Epithelial cell of proximal tubule (primary cell): ENCODE data around the gene COL5A1. TPM values are rescaled to one million over a fixed set of nuclear protein-coding genes. Genes with fewer than 3 reads are reported as not detected.

Experiments used
- DNase-seq: peaks from one replicate; pipeline ENCODE4 v3.0.0-alpha.2; 2011; ENCODE audit warnings: low read depth
- H3K4me3 ChIP-seq: 2 replicates; pipeline ENCODE4 v1.5.1; 2011; ENCODE audit warnings: low read depth, mild to moderate bottlenecking, low read length
- total RNA-seq: library from RNA; depleted of rRNA; stranded (reverse); fragments of >200 nt; gene quantifications from 2 replicates; pipeline ENCODE4 v1.2.3, GENCODE V29; 2015
- TF ChIP-seq, protein P1 (sequence below): conservative IDR thresholded peaks from 2 replicates; pipeline ENCODE4 v1.5.1; 2012; ENCODE audit warnings: low read depth, mild to moderate bottlenecking, low read length

COL5A1 gene
- total RNA-seq, 1 donor from 2014 or later = 16.0 TPM

DNA sequence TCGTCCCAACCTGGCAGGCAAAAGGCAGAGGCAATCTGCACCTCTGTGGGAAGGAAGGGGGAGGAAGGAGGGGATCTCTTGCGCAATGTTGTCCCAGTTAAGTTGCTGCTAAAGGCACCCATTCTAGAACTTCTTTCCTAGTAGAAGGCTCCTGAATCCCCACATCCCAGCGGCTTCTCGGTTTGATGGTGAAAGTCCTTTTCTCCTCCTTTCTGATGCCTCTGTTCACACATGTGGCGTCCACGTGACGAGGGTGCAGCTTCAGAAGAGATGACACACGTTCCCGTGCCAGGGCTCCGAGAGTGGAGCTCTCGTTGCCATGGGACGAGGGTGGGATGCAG, 142.1 kb downstream of the COL5A1 start:
- TF ChIP-seq, protein P1, sequence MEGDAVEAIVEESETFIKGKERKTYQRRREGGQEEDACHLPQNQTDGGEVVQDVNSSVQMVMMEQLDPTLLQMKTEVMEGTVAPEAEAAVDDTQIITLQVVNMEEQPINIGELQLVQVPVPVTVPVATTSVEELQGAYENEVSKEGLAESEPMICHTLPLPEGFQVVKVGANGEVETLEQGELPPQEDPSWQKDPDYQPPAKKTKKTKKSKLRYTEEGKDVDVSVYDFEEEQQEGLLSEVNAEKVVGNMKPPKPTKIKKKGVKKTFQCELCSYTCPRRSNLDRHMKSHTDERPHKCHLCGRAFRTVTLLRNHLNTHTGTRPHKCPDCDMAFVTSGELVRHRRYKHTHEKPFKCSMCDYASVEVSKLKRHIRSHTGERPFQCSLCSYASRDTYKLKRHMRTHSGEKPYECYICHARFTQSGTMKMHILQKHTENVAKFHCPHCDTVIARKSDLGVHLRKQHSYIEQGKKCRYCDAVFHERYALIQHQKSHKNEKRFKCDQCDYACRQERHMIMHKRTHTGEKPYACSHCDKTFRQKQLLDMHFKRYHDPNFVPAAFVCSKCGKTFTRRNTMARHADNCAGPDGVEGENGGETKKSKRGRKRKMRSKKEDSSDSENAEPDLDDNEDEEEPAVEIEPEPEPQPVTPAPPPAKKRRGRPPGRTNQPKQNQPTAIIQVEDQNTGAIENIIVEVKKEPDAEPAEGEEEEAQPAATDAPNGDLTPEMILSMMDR = no peak
- no peak overlapping the region for H3K4me3 ChIP-seq
- no peak for DNase-seq

DNA sequence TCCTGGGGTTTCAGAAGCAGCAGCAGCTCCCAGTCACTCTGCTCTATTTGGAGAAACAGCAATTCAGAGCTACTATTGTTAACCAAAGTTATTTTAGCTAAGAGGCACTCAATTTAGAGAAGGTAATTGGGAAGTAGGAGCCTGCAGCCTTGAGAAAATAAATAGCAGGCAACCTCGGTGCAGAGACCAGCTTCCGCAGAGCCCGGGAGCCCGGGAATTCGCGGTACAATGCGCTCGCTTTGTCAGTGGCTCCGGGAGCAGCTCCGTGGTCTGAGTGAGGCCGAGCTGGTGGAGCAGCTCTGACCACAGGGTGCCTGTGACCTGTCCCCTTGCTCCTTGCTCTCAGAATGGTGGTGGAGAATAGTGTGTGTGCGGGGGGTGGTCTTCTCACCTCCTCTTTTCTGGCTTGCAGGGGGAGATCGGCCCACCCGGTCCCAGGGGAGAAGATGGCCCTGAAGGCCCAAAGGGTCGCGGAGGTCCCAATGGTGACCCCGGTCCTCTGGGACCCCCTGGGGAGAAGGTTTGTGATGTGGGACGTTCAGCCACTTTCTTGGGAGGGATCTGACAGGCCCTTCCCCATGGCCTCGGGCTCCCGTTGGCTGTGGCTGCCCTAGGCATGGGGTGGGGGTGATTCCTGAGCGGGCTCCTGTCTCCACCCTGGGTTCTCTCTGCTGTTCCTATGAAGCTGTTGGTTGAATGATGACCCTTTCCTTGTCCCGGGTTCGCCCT, 143.1 kb downstream of the COL5A1 start:
- TF ChIP-seq, protein P1 = no peak

DNA sequence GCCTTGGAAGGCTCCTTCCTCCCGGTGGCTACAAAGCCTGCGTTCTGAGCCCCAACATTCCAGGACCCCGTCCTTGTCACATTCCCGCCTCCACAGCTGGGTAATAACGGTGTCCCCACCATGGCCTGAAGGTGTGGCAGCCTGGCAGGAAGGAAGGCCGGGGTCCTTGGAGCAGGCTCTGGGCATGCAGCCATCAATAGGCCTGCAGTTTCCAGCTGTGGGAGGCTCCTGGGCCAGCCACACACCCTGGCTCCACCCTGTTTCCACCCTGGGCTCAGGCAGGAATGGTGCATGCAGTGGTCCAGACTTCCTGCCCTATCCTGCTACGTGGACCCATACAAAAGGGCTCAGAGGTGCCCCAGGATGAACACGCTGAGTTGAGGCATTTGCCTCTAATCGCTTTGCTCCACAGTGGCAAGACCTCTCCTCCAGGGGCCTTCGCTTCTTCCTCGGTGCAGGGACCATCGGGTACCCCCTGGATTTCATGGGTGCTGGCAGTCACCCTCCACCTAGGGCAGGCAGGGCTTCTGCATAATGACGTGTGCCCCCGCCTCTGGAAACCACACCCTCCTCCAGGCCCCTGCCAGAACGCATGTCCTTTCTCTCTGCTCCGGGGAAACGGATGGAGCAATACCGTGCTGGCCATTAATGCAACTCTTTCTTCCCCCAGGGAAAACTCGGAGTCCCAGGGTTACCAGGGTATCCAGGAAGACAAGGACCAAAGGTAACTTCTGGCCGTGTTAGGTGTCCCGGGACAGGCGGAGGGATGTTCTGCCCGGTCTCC, 143.9 kb downstream of the COL5A1 start:
- TF ChIP-seq, protein P1 = no peak
- DNase-seq = no peak
- H3K4me3 ChIP-seq = no peak overlapping the region

More for the DNA sequence above, 143.1 kb downstream of the COL5A1 start:
- H3K4me3 ChIP-seq = no peak overlapping the region
- DNase-seq = no peak

DNA sequence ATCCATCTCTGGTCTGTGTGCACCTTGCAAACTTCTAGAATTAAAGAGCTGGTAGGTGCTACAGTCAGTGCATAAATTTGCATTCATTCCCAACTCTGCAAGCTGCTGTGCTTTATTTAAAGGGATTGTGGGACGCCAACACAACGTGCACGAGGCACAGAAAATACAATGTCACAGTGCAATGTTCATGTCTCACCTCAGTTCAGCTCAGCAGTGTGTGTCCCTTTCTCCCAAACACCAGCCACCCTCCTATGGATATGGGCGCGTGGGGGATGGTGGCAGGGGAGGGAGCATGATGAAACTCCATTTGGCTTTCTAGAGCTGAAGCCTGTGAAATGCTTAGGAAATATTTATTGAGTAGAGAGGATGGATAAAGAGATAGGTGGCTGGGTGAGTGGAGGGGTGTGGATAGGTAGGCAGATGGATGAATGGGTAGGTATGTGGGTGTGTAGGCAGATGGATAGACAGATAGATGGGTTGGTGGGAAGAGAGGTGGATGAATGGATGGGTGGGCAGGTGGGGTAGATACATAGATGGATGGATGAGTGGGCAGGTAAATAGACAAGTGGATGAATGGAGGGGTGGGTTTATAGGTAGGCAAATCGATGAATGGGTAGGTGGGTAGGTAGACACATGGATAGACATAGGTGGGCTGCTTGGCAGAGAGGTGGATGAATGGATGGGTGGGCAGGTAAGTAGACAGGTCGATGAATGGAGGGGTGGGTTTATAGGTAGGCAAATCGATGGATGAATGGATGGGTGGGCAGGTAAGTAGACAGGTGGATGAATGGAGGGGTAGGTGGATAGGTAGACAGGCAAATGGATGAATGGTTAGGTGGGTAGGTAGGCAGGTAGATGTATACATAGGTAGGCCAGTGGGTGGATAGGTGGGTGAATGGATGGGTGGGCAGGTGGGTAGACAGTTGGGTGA, 146.3 kb downstream of the COL5A1 start:
- TF ChIP-seq, protein P1 = no peak
- no peak overlapping the region for H3K4me3 ChIP-seq
- DNase-seq = no peak

DNA sequence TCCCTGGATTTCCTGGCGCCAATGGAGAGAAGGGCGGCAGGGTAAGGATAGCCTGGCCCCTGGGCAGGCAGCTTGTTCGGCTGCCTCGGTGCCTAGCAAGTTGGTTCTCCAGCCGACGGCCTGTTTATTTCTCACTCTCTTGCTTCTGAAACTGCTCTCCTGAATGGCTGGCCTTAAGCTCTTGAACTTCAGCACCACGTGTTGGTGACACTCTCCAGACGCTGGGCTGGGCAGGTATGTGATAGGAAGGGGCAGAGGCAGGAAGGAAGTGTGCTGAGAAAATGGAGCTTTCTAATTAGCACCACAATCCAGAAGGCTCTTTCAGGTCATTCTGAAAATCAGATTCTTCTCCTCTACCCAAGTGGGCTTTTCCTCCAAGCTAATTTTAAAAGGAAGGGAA, 147.6 kb downstream of the COL5A1 start:
- DNase-seq = no peak
- no peak overlapping the region for H3K4me3 ChIP-seq
- TF ChIP-seq, protein P1 = no peak

DNA sequence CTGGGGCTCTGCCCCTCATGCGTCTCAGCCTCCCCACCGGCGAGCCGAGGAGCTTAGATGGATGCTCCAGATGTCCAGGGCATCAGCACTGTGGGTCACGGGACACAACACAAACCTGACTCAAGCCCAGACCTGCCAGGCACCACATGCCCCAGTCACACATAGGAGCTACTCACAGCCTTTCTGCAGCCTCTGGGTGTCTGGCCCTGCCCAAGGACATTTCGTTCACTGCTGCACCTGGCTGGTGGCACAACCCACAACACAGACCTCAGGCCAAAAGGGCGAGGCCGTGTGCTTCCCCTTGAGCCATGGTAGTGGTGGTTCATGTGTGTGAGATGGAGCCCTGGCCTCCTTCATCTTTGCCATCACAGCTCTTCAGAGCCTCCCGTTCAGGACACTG, 149.4 kb downstream of the COL5A1 start:
- TF ChIP-seq, protein P1 = no peak
- H3K4me3 ChIP-seq = no peak overlapping the region
- no peak for DNase-seq
